Mesenchymal stem cell (in vitro differentiated cells and primary cell): ENCODE results near the gene HOXA5.

Experiments used
- DNase-seq: peaks from one replicate; pipeline ENCODE4 v3.0.0-alpha.2; 2013
- H2AFZ ChIP-seq: one replicate; pipeline ENCODE4 v1.6.1; 2013; ENCODE audit warnings: low read depth, mild to moderate bottlenecking, control low read depth, inconsistent platforms, low read length, moderate library complexity
- H2AK5ac ChIP-seq: 2 replicates; pipeline ENCODE4 v1.6.1; 2013; ENCODE audit warnings: low read length, moderate library complexity, mild to moderate bottlenecking, inconsistent platforms; ENCODE audit not compliant: severe bottlenecking
- H2BK120ac ChIP-seq: one replicate; pipeline ENCODE4 v1.6.1; 2013; ENCODE audit warnings: low read depth, mild to moderate bottlenecking, inconsistent platforms, low read length, moderate library complexity
- H2BK12ac ChIP-seq, 2 experiments: one replicate each; pipeline ENCODE4 v1.6.1; 2013; ENCODE audit warnings: inconsistent platforms in 2 of 2, low read length in 2 of 2, mild to moderate bottlenecking in 2 of 2, moderate library complexity in 2 of 2, control low read depth in 1 of 2
- H2BK15ac ChIP-seq: one replicate; pipeline ENCODE4 v1.6.1; 2013; ENCODE audit warnings: mild to moderate bottlenecking, low read depth, inconsistent platforms; ENCODE audit not compliant: poor library complexity, severe bottlenecking
- H2BK5ac ChIP-seq: 2 replicates; pipeline ENCODE4 v1.6.1; 2013; ENCODE audit warnings: low read depth, mild to moderate bottlenecking, low read length, control low read depth, inconsistent platforms; ENCODE audit not compliant: poor library complexity, severe bottlenecking
- H3K14ac ChIP-seq, 2 experiments: one replicate each; pipeline ENCODE4 v1.6.1; 2013; ENCODE audit warnings: inconsistent platforms in 2 of 2, low read length in 2 of 2, control low read depth in 1 of 2, mild to moderate bottlenecking in 1 of 2, moderate library complexity in 1 of 2
- H3K18ac ChIP-seq, 2 experiments: one replicate each; pipeline ENCODE4 v1.6.1; 2013; ENCODE audit warnings: inconsistent platforms in 2 of 2, low read length in 2 of 2, control low read depth in 1 of 2, low read depth in 1 of 2, mild to moderate bottlenecking in 1 of 2
- H3K23ac ChIP-seq, 2 experiments: one replicate each; pipeline ENCODE4 v1.6.1; 2013; ENCODE audit warnings: inconsistent platforms in 2 of 2, low read length in 2 of 2, mild to moderate bottlenecking in 2 of 2, moderate library complexity in 2 of 2, control low read depth in 1 of 2
- H3K27ac ChIP-seq: 2 replicates; pipeline ENCODE4 v1.5.1; 2013; ENCODE audit warnings: mild to moderate bottlenecking, moderate library complexity, low read length, control low read depth, inconsistent platforms; ENCODE audit not compliant: poor library complexity, severe bottlenecking
- H3K27me3 ChIP-seq, 2 experiments: 2 replicates each; pipeline versions ENCODE4 v1.6.1 to v1.7.0; 2013; ENCODE audit warnings: low read length in 2 of 2, mild to moderate bottlenecking in 2 of 2, moderate library complexity in 2 of 2, control low read depth in 1 of 2, inconsistent platforms in 1 of 2; ENCODE audit not compliant: control insufficient read depth in 1 of 2, insufficient read depth in 1 of 2
- H3K36me3 ChIP-seq, 2 experiments: 2 replicates each; pipeline versions ENCODE4 v1.6.1 to v1.7.0; 2013; ENCODE audit warnings: low read length in 2 of 2, control low read depth in 1 of 2, inconsistent platforms in 1 of 2, low read depth in 1 of 2, mild to moderate bottlenecking in 1 of 2; ENCODE audit not compliant: insufficient read depth in 2 of 2, control insufficient read depth in 1 of 2
- H3K4ac ChIP-seq, 2 experiments: one replicate each; pipeline ENCODE4 v1.6.1; 2013; ENCODE audit warnings: inconsistent platforms in 2 of 2, low read length in 2 of 2, mild to moderate bottlenecking in 2 of 2, moderate library complexity in 2 of 2, control low read depth in 1 of 2, low read depth in 1 of 2
- H3K4me1 ChIP-seq: 2 replicates; pipeline ENCODE4 v1.6.1; 2013; ENCODE audit warnings: low read depth, low read length, control low read depth; ENCODE audit not compliant: control insufficient read depth, insufficient read depth
- H3K4me2 ChIP-seq: 2 replicates; pipeline ENCODE4 v1.6.1; 2013; ENCODE audit warnings: low read length, mild to moderate bottlenecking, inconsistent platforms; ENCODE audit not compliant: poor library complexity, severe bottlenecking
- H3K4me3 ChIP-seq, 2 experiments: 2 replicates each; pipeline versions ENCODE4 v1.5.1 to v1.7.0; 2013; ENCODE audit warnings: low read length in 2 of 2, mild to moderate bottlenecking in 2 of 2, control low read depth in 1 of 2, low read depth in 1 of 2; ENCODE audit not compliant: insufficient read depth in 1 of 2
- H3K79me1 ChIP-seq: replicated peaks from 2 replicates; pipeline ENCODE4 v1.6.1; 2013; ENCODE audit warnings: mild to moderate bottlenecking, control low read depth, low read length, inconsistent platforms; ENCODE audit not compliant: poor library complexity, severe bottlenecking
- H3K9ac ChIP-seq: 2 replicates; pipeline ENCODE4 v1.7.0; 2013; ENCODE audit warnings: mild to moderate bottlenecking, low read length, moderate library complexity
- H3K9me3 ChIP-seq: 2 replicates; pipeline ENCODE4 v1.7.0; 2013; ENCODE audit warnings: mild to moderate bottlenecking, low read length; ENCODE audit not compliant: control insufficient read depth
- H4K8ac ChIP-seq: one replicate; pipeline ENCODE4 v1.6.1; 2013; ENCODE audit warnings: inconsistent platforms, mild to moderate bottlenecking, low read length, moderate library complexity
- H4K91ac ChIP-seq: one replicate; pipeline ENCODE4 v1.6.1; 2013; ENCODE audit warnings: mild to moderate bottlenecking, low read length, inconsistent platforms
- WGBS: methylation state at CpG from one replicate; pipeline ENCODE4 v1.1.7; 2013; ENCODE audit warnings: mixed read lengths; 5-methylcytosine and 5-hydroxymethylcytosine counted together

Gene HOXA5

DNA sequence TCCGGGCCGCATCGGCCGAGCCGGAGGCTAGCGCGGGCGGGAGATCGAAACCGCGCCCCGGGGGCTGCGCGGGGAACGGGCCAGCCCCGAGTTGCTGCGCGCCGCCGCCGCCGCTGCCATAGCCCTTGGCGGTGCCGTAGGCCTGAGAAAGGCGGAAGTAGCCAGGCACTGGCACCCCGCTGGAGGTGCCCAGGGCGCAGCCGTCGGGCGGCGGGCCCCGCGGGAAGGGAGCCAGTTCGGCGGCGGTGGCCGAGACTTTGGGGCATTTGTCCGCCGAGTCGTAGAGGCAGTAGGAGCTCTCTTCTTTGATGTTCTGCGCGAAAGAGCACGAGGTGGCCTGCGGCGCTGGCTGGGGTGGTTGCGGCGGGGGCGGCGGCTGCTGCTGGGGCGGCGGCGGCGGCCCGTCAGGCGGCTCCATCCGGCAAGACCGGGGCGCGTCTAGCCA lies 30.1 kb upstream of the HOXA5 start:
- Histone ChIP-seq H2BK120ac (peak overlapping the region; percentile 96), H3K79me1 (no peaks in the 10 kb centered on the region), H3K4me2 (peak overlapping the region; percentile 60), H3K36me3 (peaks cover 4 to 68% of the 10 kb centered on the region in 2 experiments), H2AFZ (no peak overlapping the region), H3K14ac (peak overlapping the region; percentile 15 to 80), H2BK5ac (peak overlapping the region; percentile 88), H3K27ac (peak overlapping the region; percentile 48), H4K91ac (peak overlapping the region; percentile 89), H2AK5ac (no peak overlapping the region), H3K4me3 (peak overlapping the region; percentile 58 to 92), H3K18ac (peak overlapping the region; percentile 90 to 91), H3K9ac (peak overlapping the region; percentile 90), H3K4me1 (no peaks in the 10 kb centered on the region), H3K27me3 (peaks cover 0 to 8% of the 10 kb centered on the region in 2 experiments), H2BK12ac (peak overlapping the region; percentile 40 to 83), H2BK15ac (peak overlapping the region; percentile 91), H3K9me3 (no peaks in the 10 kb centered on the region), H3K23ac (peak overlapping the region; percentile 74 to 95), H3K4ac (peak overlapping the region; percentile 54 to 82), H4K8ac (peak overlapping the region; percentile 95)
- 2% methylated on average over 51 of the region's 59 CpGs for WGBS
- peak; percentile 50 for DNase-seq

DNA sequence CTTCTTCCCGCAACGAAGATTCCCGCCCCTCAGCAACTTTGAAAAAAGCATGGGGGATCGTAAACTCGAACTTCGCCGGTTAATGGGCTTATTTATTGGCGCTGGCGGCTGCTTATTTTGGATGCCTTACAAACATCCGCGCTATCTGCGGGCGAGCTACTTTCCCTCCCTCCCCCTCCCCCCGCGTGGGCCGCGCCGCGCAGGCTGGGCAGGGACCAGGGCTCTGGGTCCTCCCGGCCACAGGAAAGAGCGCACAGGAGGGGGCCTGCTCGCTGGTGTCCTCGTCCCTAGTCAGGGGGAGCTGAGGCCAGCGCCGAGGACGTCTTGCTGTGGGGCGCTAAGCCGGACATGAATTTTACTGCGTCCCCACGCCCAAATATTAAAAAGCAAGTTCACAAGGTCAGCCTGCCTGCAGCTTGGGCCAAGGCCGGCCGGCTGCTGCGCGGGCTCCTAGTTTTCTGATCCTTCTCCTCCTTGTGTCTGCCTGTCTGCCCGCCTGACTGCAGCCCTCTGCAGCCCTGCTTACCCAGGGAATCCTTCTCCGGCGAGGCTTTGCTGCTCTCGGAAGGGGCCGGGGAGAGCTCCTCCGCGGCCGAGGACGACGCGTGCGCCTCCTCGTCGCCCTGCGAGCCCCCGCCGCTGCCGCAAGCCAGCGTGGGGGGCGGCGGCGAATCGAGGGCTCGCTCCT lies 29.5 kb upstream of the HOXA5 start:
- peak; percentile 60 for DNase-seq
- Histone ChIP-seq H4K91ac (peak overlapping the region; percentile 89), H3K9me3 (no peaks in the 10 kb centered on the region), H3K4me2 (peak overlapping the region; percentile 60), H3K23ac (peak overlapping the region; percentile 50 to 74), H3K18ac (peak overlapping the region; percentile 64 to 90), H2AK5ac (peak overlapping the region; percentile 83), H3K79me1 (no peaks in the 10 kb centered on the region), H2BK15ac (no peak overlapping the region), H3K4ac (peak overlapping the region; percentile 54 to 59), H3K14ac (peak overlapping the region in 1 of 2 experiments; percentile 95), H2BK120ac (peak overlapping the region; percentile 96), H3K9ac (peak overlapping the region; percentile 90), H3K27me3 (peaks cover 0 to 8% of the 10 kb centered on the region in 2 experiments), H3K4me1 (no peaks in the 10 kb centered on the region), H3K4me3 (peak overlapping the region; percentile 58 to 92), H4K8ac (peak overlapping the region; percentile 95), H3K27ac (peak overlapping the region; percentile 91), H3K36me3 (peaks cover 4 to 72% of the 10 kb centered on the region in 2 experiments), H2BK5ac (peak overlapping the region; percentile 77), H2BK12ac (peak overlapping the region in 1 of 2 experiments; percentile 83), H2AFZ (no peak overlapping the region)
- 1% methylated on average over 58 of the region's 58 CpGs for WGBS

DNA sequence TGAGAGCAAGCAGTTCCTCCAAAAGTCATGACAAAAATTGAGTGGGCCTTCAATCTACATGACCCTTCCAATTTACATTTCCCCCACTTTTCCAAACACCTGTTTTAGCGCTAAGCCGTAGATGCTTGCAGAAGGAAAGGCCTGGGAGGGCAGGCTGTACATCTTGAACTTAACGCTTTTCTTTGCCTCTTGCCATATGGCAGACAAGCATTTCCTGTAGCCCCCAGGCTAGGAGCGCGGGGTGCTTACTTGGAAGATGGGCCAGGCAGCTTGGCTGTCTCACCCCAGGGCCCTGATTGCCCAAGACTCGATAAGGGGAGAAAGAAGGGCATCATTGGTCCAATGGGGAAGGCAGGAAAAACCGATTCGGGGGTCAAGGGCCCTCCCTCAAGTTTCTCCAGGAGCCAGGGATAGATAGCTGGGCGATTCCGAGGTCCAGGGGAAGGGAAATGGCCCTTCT lies 28.9 kb upstream of the HOXA5 start:
- Histone ChIP-seq H4K8ac (no peak overlapping the region), H2BK12ac (peak overlapping the region in 1 of 2 experiments; percentile 87), H3K79me1 (no peaks in the 10 kb centered on the region), H3K27me3 (peaks cover 0 to 8% of the 10 kb centered on the region in 2 experiments), H3K4me2 (peak overlapping the region; percentile 60), H4K91ac (peak overlapping the region; percentile 70), H2AK5ac (peak overlapping the region; percentile 55), H3K14ac (no peak overlapping the region), H3K36me3 (peaks cover 4 to 71% of the 10 kb centered on the region in 2 experiments), H2BK5ac (peak overlapping the region; percentile 71), H3K4me1 (no peaks in the 10 kb centered on the region), H3K18ac (peak overlapping the region in 1 of 2 experiments; percentile 90), H2BK15ac (no peak overlapping the region), H2BK120ac (peak overlapping the region; percentile 84), H2AFZ (no peak overlapping the region), H3K9me3 (no peaks in the 10 kb centered on the region), H3K23ac (no peak overlapping the region), H3K9ac (peak overlapping the region; percentile 90), H3K4ac (peak overlapping the region; percentile 9 to 31), H3K27ac (peak overlapping the region; percentile 91), H3K4me3 (peak overlapping the region; percentile 58 to 92)
- peak; percentile 53 for DNase-seq
- 13% methylated on average over 10 of the region's 10 CpGs for WGBS

DNA sequence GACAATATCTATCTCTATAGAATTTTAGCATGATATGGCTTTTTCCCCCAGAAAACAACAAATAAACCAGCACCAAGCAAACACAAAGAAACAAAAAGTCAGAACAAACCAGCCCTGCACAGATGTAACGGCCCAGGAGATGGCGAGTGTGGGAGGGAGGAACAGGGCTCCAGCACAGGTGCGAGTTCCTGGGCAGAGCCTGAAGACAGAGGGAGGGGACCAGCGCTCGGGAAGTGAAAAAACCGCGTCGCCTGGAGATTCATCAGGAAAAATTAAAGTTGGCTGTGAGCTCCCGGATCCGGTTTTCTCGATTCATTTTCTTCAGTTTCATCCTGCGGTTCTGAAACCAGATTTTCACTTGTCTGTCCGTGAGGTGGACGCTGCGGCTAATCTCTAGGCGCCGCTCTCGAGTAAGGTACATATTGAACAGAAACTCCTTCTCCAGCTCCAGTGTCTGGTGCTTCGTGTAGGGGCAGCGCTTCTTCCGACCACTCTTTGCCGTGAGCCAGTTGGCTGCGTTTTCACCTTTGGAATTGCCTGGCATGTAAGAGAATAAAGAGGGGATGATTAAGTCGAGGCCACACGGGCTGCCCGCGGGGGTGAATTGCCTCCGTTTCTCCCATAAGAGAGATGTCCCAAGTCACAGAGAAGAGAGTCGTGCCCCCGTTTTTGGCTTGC lies 28.3 kb upstream of the HOXA5 start:
- 7% methylated on average over 30 of the region's 30 CpGs for WGBS
- peak; percentile 60 for DNase-seq
- Histone ChIP-seq H3K27ac (peak overlapping the region; percentile 91), H2AK5ac (peak overlapping the region; percentile 79), H3K27me3 (peaks cover 0 to 8% of the 10 kb centered on the region in 2 experiments), H2BK12ac (peak overlapping the region; percentile 57 to 87), H2BK120ac (peak overlapping the region; percentile 84), H3K4me2 (peak overlapping the region; percentile 60), H3K4me3 (peak overlapping the region; percentile 57 to 92), H2BK5ac (peak overlapping the region; percentile 71), H3K9me3 (no peaks in the 10 kb centered on the region), H2BK15ac (no peak overlapping the region), H2AFZ (no peak overlapping the region), H3K79me1 (no peaks in the 10 kb centered on the region), H4K8ac (peak overlapping the region; percentile 64), H4K91ac (no peak overlapping the region), H3K4me1 (no peaks in the 10 kb centered on the region), H3K23ac (peak overlapping the region in 1 of 2 experiments; percentile 46), H3K36me3 (peaks cover 4 to 66% of the 10 kb centered on the region in 2 experiments), H3K4ac (peak overlapping the region; percentile 31 to 78), H3K18ac (peak overlapping the region; percentile 65 to 68), H3K9ac (peak overlapping the region; percentile 90), H3K14ac (peak overlapping the region in 1 of 2 experiments; percentile 79)
